ENCODE data around the gene EDA.

- TF ChIP-seq, protein P1, sequence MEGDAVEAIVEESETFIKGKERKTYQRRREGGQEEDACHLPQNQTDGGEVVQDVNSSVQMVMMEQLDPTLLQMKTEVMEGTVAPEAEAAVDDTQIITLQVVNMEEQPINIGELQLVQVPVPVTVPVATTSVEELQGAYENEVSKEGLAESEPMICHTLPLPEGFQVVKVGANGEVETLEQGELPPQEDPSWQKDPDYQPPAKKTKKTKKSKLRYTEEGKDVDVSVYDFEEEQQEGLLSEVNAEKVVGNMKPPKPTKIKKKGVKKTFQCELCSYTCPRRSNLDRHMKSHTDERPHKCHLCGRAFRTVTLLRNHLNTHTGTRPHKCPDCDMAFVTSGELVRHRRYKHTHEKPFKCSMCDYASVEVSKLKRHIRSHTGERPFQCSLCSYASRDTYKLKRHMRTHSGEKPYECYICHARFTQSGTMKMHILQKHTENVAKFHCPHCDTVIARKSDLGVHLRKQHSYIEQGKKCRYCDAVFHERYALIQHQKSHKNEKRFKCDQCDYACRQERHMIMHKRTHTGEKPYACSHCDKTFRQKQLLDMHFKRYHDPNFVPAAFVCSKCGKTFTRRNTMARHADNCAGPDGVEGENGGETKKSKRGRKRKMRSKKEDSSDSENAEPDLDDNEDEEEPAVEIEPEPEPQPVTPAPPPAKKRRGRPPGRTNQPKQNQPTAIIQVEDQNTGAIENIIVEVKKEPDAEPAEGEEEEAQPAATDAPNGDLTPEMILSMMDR (IDR thresholded peaks at IDR 0.05) = no peak
- TF ChIP-seq REST (IDR thresholded peaks at IDR 0.05; ENCODE audit: insufficient read depth in 1 of 2, low read depth in 2 of 2, low read length in 1 of 2) = no peak
- TF ChIP-seq TCF7L2 (IDR thresholded peaks at IDR 0.05; ENCODE audit: low read depth, low read length) = no peak
- no peak for TF ChIP-seq POLR2AphosphoS5 (IDR thresholded peaks at IDR 0.05; ENCODE audit: low read depth, low read length)
Observed at GRCh38 chrX:69993494-69993893, 377.6 kb downstream of the EDA start.

All from Panc1 (cell line).